Measurements from ENCODE around the gene ZSCAN4. TPM values are rescaled to one million over a fixed set of nuclear protein-coding genes. Genes with fewer than 3 reads are reported as not detected.

ZSCAN4 gene
- polyA plus RNA-seq, 6 donors from 2014 or later = not detected

DNA sequence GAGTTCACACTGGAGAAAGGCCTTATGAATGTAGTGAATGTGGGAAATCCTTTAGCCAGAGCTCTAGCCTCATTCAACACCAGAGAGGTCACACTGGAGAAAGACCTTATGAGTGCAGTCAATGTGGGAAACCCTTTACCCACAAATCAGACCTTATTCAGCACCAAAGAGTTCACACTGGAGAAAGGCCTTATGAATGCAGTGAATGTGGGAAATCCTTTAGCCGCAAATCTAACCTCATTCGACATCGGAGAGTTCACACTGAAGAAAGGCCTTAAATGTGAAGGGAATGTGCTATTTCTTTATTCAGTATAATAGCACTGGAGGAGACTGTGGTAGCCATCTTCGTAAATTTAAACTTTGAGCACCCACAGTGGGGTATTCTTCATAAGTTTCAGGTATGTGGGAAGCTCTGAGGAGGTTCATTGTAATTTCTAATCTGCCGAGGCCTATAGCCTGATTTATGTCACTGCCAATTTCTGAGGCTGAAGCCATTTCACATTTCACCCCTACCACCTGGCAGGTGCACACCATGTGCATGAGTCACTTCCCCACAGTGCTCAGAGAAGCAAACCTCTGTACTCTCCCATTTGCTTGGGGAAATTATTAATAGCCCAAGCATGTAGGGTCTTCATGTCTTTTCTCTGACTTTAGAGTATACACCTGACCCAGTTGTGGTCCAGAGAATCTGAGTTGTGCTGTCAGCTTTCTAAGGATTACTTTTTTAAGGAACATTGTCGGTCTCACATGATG lies 19.5 kb downstream of the ZSCAN4 start:
- H3K4me3 Mint-ChIP-seq = no peak overlapping the region
- H3K27ac Mint-ChIP-seq = no peak overlapping the region
- peaks cover 13 to 31% (median 30%) of the 10 kb centered on the region in 3 donors for H3K4me1 Mint-ChIP-seq
- H3K36me3 Mint-ChIP-seq = peaks cover 49 to 50% of the 10 kb centered on the region in 2 donors
- H3K9me3 Mint-ChIP-seq = peaks cover 21 to 62% (median 56%) of the 10 kb centered on the region in 7 donors
- DNase-seq (no peak), ATAC-seq (ENCODE audit: low read depth in 2 of 2) (no peak)
- no peaks in the 10 kb centered on the region for H3K27me3 Mint-ChIP-seq

DNA sequence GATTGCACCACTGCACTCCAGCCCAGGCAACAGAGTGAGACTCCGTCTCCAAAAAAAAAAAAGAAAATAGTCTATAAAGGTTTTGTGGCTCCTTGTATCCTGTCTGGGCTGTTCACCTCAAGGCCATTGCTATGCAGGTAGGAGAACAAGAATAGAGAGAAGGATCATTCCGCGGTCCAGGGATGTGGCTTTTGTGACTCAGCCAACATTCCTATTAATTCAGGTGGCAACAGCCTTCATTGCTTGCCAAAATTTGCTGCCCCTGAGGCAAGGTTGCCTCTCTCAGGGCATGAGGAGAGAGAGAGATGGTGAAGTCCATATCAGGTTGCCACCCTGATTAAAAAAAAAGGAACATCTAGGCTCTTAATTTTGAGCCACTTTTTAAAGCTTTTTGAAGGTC lies 21.0 kb downstream of the ZSCAN4 start:
- no peak overlapping the region for H3K4me3 Mint-ChIP-seq
- ATAC-seq (ENCODE audit: low read depth in 2 of 2) = no peak
- peaks cover 0 to 20% (median 20%) of the 10 kb centered on the region in 3 donors for H3K4me1 Mint-ChIP-seq
- no peak for DNase-seq
- H3K27me3 Mint-ChIP-seq = no peaks in the 10 kb centered on the region
- H3K36me3 Mint-ChIP-seq = peaks cover 33 to 37% of the 10 kb centered on the region in 2 donors
- peak overlapping the region in 1 of 6 donors; percentile 26 for H3K27ac Mint-ChIP-seq
- peaks cover 8 to 52% (median 45%) of the 10 kb centered on the region in 7 donors for H3K9me3 Mint-ChIP-seq

DNA sequence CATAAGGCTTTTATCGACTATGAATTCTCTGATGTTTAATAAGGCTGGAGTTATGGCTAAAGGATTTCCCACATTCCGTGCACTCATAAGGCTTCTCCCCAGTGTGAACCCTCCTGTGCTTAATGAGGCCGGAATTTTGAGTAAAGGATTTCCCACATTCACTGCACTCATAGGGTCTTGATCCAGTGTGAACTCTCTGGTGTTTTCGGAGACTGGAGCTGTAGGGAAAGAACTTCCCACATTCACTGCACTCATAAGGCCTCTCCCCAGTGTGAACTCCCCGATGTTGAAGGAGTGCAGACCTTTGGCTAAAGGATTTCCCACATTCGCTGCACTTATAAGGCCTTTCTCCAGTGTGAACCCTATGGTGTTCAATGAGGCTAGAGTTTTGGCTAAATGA lies 32.9 kb downstream of the ZSCAN4 start:
- DNase-seq = no peak
- Mint-ChIP-seq H3K36me3 (peaks cover 44 to 49% of the 10 kb centered on the region in 2 donors), H3K9me3 (peaks cover 1 to 21% (median 13%) of the 10 kb centered on the region in 7 donors), H3K4me1 (peaks cover 20 to 30% (median 27%) of the 10 kb centered on the region in 3 donors), H3K4me3 (no peak overlapping the region), H3K27me3 (no peaks in the 10 kb centered on the region), H3K27ac (peak overlapping the region in 1 of 6 donors; percentile 9)
- no peak for ATAC-seq (ENCODE audit: low read depth in 2 of 2)

DNA sequence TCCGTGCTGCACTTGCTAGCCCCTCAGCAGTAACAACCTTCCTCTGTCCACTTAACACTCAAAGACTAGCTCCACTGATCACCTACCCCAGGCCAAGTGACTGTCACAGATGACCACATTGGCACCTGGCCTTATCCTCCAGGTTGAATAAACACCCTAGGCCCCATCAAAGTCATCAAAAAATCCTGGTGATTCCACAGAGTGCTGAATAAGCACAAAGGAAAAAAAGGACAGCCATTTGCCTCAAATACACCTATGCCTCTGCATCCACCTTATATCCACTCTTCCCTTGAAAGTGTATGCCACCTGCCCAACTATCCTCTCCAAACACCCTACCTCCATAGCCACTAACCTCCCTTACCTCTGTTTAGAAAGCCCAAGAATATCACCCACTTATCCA lies 37.6 kb downstream of the ZSCAN4 start:
- peak overlapping the region; percentile 3 to 99 (median 50) for H3K4me3 Mint-ChIP-seq
- DNase-seq = no peak
- peaks cover 48 to 61% (median 50%) of the 10 kb centered on the region in 3 donors for H3K4me1 Mint-ChIP-seq
- peak overlapping the region in 5 of 6 donors; percentile 33 to 99 (median 62) for H3K27ac Mint-ChIP-seq
- peaks cover 40 to 57% of the 10 kb centered on the region in 2 donors for H3K36me3 Mint-ChIP-seq
- ATAC-seq (ENCODE audit: low read depth in 2 of 2) = no peak
- H3K27me3 Mint-ChIP-seq = no peaks in the 10 kb centered on the region
- peaks cover 3 to 24% (median 10%) of the 10 kb centered on the region in 7 donors for H3K9me3 Mint-ChIP-seq

DNA sequence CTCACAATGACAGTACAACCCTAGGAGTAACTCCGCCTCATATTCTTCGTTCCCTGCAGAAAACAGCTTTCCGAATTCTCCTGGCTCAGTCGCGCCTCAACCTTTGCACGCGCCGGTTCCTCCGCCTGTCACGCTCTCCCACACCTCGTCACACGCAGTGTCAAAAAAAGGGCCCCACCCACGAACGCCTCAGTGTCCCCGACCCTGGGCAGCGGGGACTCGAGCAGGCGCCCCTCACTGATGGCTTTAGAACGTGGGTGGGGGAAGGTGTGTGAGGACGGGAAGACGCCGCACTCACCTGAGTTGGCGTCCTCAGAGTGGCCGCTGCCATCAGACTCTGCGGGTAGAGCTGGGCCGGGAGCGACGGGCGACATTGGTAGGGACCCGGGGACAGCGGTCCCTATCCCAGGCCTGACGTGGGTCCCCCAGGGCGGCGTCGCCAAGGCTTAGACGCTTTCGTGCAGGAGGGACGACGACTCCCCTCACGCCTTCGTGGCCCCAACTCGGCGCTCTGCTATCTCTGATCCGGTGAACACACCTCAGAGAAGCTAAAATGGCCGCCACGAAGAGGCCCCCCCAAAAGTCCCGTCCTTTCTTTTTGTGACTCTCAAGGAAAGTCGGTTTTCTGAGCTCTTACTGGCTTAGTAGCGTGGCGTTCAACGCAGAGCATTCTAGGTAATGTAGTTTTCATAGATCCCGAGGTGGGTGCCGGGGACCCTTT lies 40.1 kb downstream of the ZSCAN4 start, which contains the start of gene ZNF154:
TSS of gene ZNF154 (minus strand) at position 564 of the 721 bp plus-strand sequence. CDS start at position 331, 233 bp downstream.
- peaks cover 23 to 36% of the 10 kb centered on the region in 2 donors for H3K36me3 Mint-ChIP-seq

DNA sequence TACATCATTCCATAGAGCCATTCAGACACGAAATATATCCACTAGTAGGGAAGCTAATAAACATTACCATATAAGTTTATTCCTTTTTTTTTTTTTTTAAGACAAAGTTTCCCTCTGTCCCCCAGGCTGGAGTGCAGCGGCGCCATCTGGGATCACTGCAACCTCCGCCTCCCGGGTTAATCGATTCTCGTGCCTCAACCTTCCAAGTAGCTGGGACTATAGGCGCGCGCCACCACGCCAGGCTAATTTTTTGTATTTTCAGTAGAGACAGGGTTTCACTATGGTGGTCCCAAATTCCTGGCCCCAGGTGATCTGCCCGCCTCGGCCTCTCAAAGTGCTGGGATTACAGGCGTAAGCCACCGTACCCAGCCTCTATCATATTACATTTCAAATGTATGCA lies 40.9 kb downstream of the ZSCAN4 start:
- H3K4me1 Mint-ChIP-seq = peaks cover 37 to 51% (median 46%) of the 10 kb centered on the region in 3 donors
- H3K4me3 Mint-ChIP-seq = peak overlapping the region; percentile 90 to 100 (median 98)
- H3K27ac Mint-ChIP-seq = peak overlapping the region; percentile 42 to 100 (median 99)
- H3K36me3 Mint-ChIP-seq = peaks cover 20 to 30% of the 10 kb centered on the region in 2 donors
- H3K9me3 Mint-ChIP-seq = peaks cover 0 to 11% (median 3%) of the 10 kb centered on the region in 7 donors
- DNase-seq = no peak
- no peak for ATAC-seq (ENCODE audit: low read depth in 2 of 2)
- H3K27me3 Mint-ChIP-seq = no peaks in the 10 kb centered on the region

More for the DNA sequence above, 40.1 kb downstream of the ZSCAN4 start, which contains the start of gene ZNF154:
- H3K27ac Mint-ChIP-seq = peak within 1 kb of the TSS; percentile 98 to 100 (median 99)
- ATAC-seq (ENCODE audit: low read depth in 2 of 2) = peak; percentile 89 to 92
- DNase-seq = peak; percentile 81
- peak within 1 kb of the TSS; percentile 90 to 100 (median 98) for H3K4me3 Mint-ChIP-seq
- H3K9me3 Mint-ChIP-seq = peaks cover 0 to 11% (median 3%) of the 10 kb centered on the region in 7 donors
- no peaks in the 10 kb centered on the region for H3K27me3 Mint-ChIP-seq
- H3K4me1 Mint-ChIP-seq = peaks cover 45 to 59% (median 48%) of the 10 kb centered on the region in 3 donors

DNA sequence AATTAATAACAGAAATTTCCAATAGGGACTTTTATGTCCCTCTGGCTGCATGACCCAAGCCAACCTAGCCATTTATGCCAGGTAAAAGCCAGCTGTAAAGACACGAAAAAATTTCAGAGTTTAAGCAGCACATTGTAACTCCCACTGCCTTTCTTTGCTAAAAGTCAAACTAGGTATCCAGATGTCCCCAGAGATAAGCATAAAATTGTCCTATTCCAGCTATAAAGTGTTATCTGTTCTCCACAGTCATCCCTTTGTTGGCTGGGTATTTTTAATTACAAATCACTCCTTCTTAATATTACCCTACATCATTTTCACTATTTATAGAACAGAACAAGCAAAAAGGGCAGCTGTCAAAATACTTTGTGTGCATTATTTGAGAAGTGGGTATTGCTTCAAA lies 43.5 kb downstream of the ZSCAN4 start:
- peak overlapping the region in 1 of 6 donors; percentile 50 for H3K27ac Mint-ChIP-seq
- H3K36me3 Mint-ChIP-seq = peaks cover 11 to 17% of the 10 kb centered on the region in 2 donors
- H3K27me3 Mint-ChIP-seq = no peaks in the 10 kb centered on the region
- DNase-seq (no peak), ATAC-seq (ENCODE audit: low read depth in 2 of 2) (no peak)
- H3K9me3 Mint-ChIP-seq = peaks cover 0 to 9% (median 3%) of the 10 kb centered on the region in 7 donors
- H3K4me1 Mint-ChIP-seq = peaks cover 19 to 26% (median 22%) of the 10 kb centered on the region in 3 donors
- H3K4me3 Mint-ChIP-seq = peak overlapping the region in 1 of 8 donors; percentile 1

DNA sequence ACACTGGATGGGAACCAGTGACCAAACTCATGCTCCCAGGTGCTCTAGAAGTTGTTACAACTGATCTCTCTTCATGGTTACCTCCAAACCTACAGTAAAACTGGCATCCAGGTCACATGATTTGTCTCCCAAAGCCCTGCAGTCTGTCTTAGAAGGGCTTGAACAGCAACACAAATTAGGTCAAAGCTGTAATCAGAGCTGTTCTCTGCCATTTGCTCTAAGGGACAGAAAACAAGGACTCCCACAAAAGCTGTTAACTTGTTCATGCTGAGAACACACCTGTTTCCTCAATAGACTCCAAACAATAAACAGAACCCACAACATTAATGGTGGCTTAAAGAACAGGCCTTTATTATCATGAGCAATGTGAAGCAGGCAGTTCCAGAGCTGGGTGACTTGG lies 50.7 kb downstream of the ZSCAN4 start:
- no peak overlapping the region for H3K27ac Mint-ChIP-seq
- H3K4me3 Mint-ChIP-seq = peak overlapping the region in 1 of 8 donors; percentile 34
- no peaks in the 10 kb centered on the region for H3K27me3 Mint-ChIP-seq
- DNase-seq = no peak
- ATAC-seq (ENCODE audit: low read depth in 2 of 2) = no peak
- peaks cover 38 to 48% of the 10 kb centered on the region in 2 donors for H3K36me3 Mint-ChIP-seq
- H3K9me3 Mint-ChIP-seq = peaks cover 0 to 15% (median 5%) of the 10 kb centered on the region in 7 donors
- H3K4me1 Mint-ChIP-seq = peaks cover 5 to 13% (median 12%) of the 10 kb centered on the region in 3 donors

DNA sequence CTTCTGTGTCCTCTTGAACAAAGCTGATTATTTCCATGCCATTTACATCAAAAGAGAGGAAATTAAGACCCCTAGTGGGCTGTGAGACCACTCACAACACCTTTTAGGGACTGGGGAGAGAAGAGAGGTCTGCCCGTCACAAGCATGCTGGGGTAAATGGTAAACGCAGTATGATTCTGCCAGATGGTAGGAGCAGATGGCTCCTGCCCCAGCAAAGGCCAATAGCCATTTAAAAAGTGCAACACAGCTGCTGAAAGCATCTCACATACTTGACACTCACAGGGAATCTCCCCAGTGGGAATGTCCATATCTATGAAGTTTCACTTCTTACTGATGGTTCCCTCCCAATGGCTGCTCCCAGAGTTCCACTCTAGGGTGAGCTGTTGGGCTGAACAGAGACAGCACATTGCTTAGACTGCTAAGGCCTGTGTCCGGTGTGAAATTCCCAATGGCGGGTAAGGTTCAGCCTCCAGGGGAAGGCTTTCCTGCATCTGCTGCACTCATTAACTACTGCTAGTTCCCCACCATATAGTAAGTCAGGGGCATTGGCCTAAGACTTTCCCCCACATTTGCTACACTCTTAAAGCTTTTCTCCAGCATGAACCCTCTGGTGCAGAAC lies 51.3 kb downstream of the ZSCAN4 start:
- no peak overlapping the region for H3K27ac Mint-ChIP-seq
- peaks cover 38 to 50% of the 10 kb centered on the region in 2 donors for H3K36me3 Mint-ChIP-seq
- H3K4me1 Mint-ChIP-seq = peaks cover 11 to 17% (median 16%) of the 10 kb centered on the region in 3 donors
- DNase-seq = no peak
- peaks cover 0 to 15% (median 5%) of the 10 kb centered on the region in 7 donors for H3K9me3 Mint-ChIP-seq
- no peak for ATAC-seq (ENCODE audit: low read depth in 2 of 2)
- H3K27me3 Mint-ChIP-seq = no peaks in the 10 kb centered on the region
- peak overlapping the region in 1 of 8 donors; percentile 34 for H3K4me3 Mint-ChIP-seq

DNA sequence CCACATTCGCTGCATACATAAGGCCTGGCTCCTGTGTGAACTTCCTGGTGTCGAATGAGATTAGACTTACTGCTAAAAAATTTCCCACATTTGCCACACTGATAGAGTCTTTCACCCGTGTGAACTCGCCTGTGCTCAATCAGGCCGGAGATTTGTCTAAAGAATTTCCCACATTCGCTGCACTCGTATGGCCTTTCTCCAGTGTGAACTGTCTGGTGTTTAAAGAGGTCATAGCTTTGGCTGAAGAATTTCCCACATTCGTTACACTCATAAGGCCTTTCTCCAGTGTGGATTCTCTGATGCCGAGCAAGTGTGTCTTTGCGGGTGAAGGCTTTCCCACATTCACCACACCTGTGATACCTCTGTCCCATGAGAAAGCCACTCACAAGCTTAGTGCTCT lies 52.1 kb downstream of the ZSCAN4 start:
- Mint-ChIP-seq H3K4me3 (peak overlapping the region in 1 of 8 donors; percentile 51), H3K27me3 (no peaks in the 10 kb centered on the region), H3K4me1 (peaks cover 14 to 21% (median 19%) of the 10 kb centered on the region in 3 donors), H3K36me3 (peaks cover 38 to 50% of the 10 kb centered on the region in 2 donors), H3K27ac (no peak overlapping the region), H3K9me3 (peaks cover 0 to 15% (median 5%) of the 10 kb centered on the region in 7 donors)
- no peak for ATAC-seq (ENCODE audit: low read depth in 2 of 2)
- DNase-seq = no peak
